Heart left ventricle (tissue), 16 donors: ENCODE results near the gene UACA. TPM values are rescaled to one million over a fixed set of nuclear protein-coding genes. Genes with fewer than 3 reads are reported as not detected.
"Not testable (repeated sequence)": the region's sequence is repeated elsewhere in the genome, so short reads cannot be mapped to it uniquely, and the experiment has no call there.

Source experiments
- ATAC-seq, 4 donors: fragments of 200-7000 bp; cut with Tn5 transposase; one replicate each; pipeline ENCODE4 v1.9.1; 2020 to 2022; ENCODE audit warnings: moderate library complexity in 4 of 4, mild to moderate bottlenecking in 3 of 4, moderate number of reproducible peaks in 1 of 4
- DNase-seq, 5 donors: peaks; one replicate each; pipeline ENCODE4 v3.0.0-alpha.2; 2020
- H3K27ac ChIP-seq, 12 donors: fragments of 200-600 bp; sonication (generic) in 4 of 12; one replicate each; pipeline versions ENCODE4 v1.5.0 to v1.8.0; 2016 to 2022; ENCODE audit warnings: mild to moderate bottlenecking in 2 of 12
- H3K27me3 ChIP-seq, 9 donors: fragments of 200-600 bp; sonication (generic) in 2 of 9; one replicate each; pipeline versions ENCODE4 v1.5.1 to v1.8.0; 2016 to 2022; ENCODE audit warnings: mild to moderate bottlenecking in 3 of 9
- H3K36me3 ChIP-seq, 9 donors: fragments of 200-600 bp; sonication (generic) in 2 of 9; one replicate each; pipeline versions ENCODE4 v1.5.0 to v1.8.0; 2018 to 2022; ENCODE audit warnings: mild to moderate bottlenecking in 2 of 9
- H3K4me1 ChIP-seq, 12 donors: fragments of 200-600 bp; sonication (generic) in 4 of 12; one replicate each; pipeline versions ENCODE4 v1.5.0 to v1.8.0; 2016 to 2022; ENCODE audit warnings: mild to moderate bottlenecking in 3 of 12
- H3K4me3 ChIP-seq, 12 donors: fragments of 200-600 bp; sonication (generic) in 4 of 12; one replicate each; pipeline versions ENCODE4 v1.5.0 to v1.8.0; 2017 to 2022; ENCODE audit warnings: mild to moderate bottlenecking in 9 of 12, moderate library complexity in 4 of 12
- H3K9me3 ChIP-seq, 12 donors: fragments of 200-600 bp; sonication (generic) in 4 of 12; one replicate each; pipeline versions ENCODE4 v1.5.0 to v1.8.0; 2016 to 2022; ENCODE audit warnings: mild to moderate bottlenecking in 1 of 12
- CTCF ChIP-seq, 12 donors: fragments of 200-600 bp; sonication (generic) in 4 of 12; IDR thresholded peaks; one replicate each; pipeline versions ENCODE4 v1.5.0 to v1.8.0; 2018 to 2022; ENCODE audit warnings: antibody characterized with exemption in 12 of 12, mild to moderate bottlenecking in 5 of 12
- POLR2A ChIP-seq, 2 donors: fragments of 450-650 bp; IDR thresholded peaks; one replicate each; pipeline ENCODE4 v1.6.1; 2017; ENCODE audit warnings: antibody characterized with exemption in 2 of 2, mild to moderate bottlenecking in 2 of 2, moderate library complexity in 2 of 2
- WGBS, 4 donors: extraction: QIAGEN DNeasy Blood & Tissue Kit in 2 of 4; methylation state at CpG; one replicate each; pipeline versions ENCODE4 v1.1.5 to v1.1.7; 2013 to 2018; 5-methylcytosine and 5-hydroxymethylcytosine counted together
- intact Hi-C, 10 donors: fragments of 100-400 bp; cut with DNase I; formaldehyde crosslinking; loops; one replicate each; pipeline versions ENCODE4 v1.11.1 to v1.14.2; 2022
- polyA plus RNA-seq, 2 donors: library from polyadenylated mRNA; stranded (reverse); fragments of 200-250 nt; gene quantifications; one replicate each; pipeline ENCODE4 v1.2.3, GENCODE V29; 2013
- total RNA-seq, 9 donors: library from RNA; depleted of rRNA in 2 of 9; stranded (reverse); fragments of >200 nt in 2 of 9; fragmentation: NEBNext Ultra II Directional in 3 of 9; extraction: Animal tissue kit (Norgen Biotek cat#: 25700) in 3 of 9; gene quantifications; one replicate each; pipeline versions ENCODE4 v1.1.0 to v1.2.4, GENCODE V29; 2016 to 2023
- donor health status: ischemic (EF 13 %, LVEDD 7.1; RV severe dilation, severe dysfunction).
- donor health status: healthy with polysubstance abuse.
- donor health status: DM: no; HTN: yes; CAD: no.
- donor health status: DM: no; HTN: no; CAD: no.
- donor health status: ischemic (EF 25% LVEDD 6.9; RV normal size, moderate dysfunction).
- donor health status: ischemic (EF 25% LVEDD 5.7; RV mildly dilated, moderate dysfunction).
- donor health status: healthy.
- donor health status: DM: yes; HTN: yes; CAD: no.
- donor health status: ischemic (EF 35%, LVEDD 5.7; RV mildly dilated, moderate dysfunction).
- donor health status: nonischemic (EF 11% LVEDD 7.7; RV severe dilation, severe dysfunction).
- donor health status: DM: yes; HTN: yes; CAD: no.
- donor health status: PGD.
- donor health status: ischemic (EF 29% LVEDD 5.4; RV normal size, mild dysfunction).
- donor health status: nonischemic (EF 23%, LVEDD 6.1; RV moderate dilation, normal function).

Gene UACA
- total and polyA plus RNA-seq, 11 donors, result 10.7 to 57.1 (median 49.0) TPM

GRCh38 chr15:70741677-70742293, 21.6 kb downstream of the UACA start:
- 38 to 58% (median 48%) methylated on average over 2 of the region's 2 CpGs for WGBS, 4 donors
- no peaks in the 10 kb centered on the region for H3K9me3 ChIP-seq
- no peak for DNase-seq
- no peak for TF ChIP-seq CTCF (IDR thresholded peaks at IDR 0.05)
- TF ChIP-seq POLR2A (IDR thresholded peaks at IDR 0.05), result no peak
- ATAC-seq, result peak in 3 of 4 donors; percentile 51 to 76 (median 59)
- peak overlapping the region; percentile 47 to 90 (median 82) for H3K27ac ChIP-seq
- no peak overlapping the region for H3K4me3 ChIP-seq
- H3K4me1 ChIP-seq, result peaks cover 6 to 77% (median 56%) of the 10 kb centered on the region in 12 donors
- H3K36me3 ChIP-seq, result no peaks in the 10 kb centered on the region
- intact Hi-C loops, result no loop called here
- no peaks in the 10 kb centered on the region for H3K27me3 ChIP-seq

- peaks cover 6 to 84% (median 56%) of the 10 kb centered on the region in 12 donors for H3K4me1 ChIP-seq
- no peaks in the 10 kb centered on the region for H3K27me3 ChIP-seq
- DNase-seq (peak in 4 of 5 donors; percentile 63 to 82 (median 72)), ATAC-seq (peak; percentile 81 to 97 (median 92))
- no peaks in the 10 kb centered on the region for H3K36me3 ChIP-seq
- TF ChIP-seq CTCF (IDR thresholded peaks at IDR 0.05), result no peak
- no peak for TF ChIP-seq POLR2A (IDR thresholded peaks at IDR 0.05)
- H3K27ac ChIP-seq, result peak overlapping the region; percentile 47 to 88 (median 81)
- H3K9me3 ChIP-seq, result no peaks in the 10 kb centered on the region
- intact Hi-C loops, result no loop called here
- WGBS, 4 donors, result 0 to 5% (median 2%) methylated on average over 1 of the region's 1 CpG
- H3K4me3 ChIP-seq, result no peak overlapping the region
Measured at GRCh38 chr15:70741107-70741531, 22.2 kb downstream of the UACA start.

- H3K9me3 ChIP-seq, DNase-seq, H3K27me3 ChIP-seq, H3K36me3 ChIP-seq, ATAC-seq, H3K4me3 ChIP-seq, intact Hi-C loops, H3K27ac ChIP-seq: not testable (repeated sequence)
- 90 to 98% (median 96%) methylated on average over 2 of the region's 3 CpGs for WGBS, 4 donors
- H3K4me1 ChIP-seq, result peaks cover 0 to 37% (median 14%) of the 10 kb centered on the region in 12 donors
Measured at GRCh38 chr15:70735040-70735439, 28.3 kb downstream of the UACA start.

GRCh38 chr15:70729164-70729563, 34.2 kb downstream of the UACA start:
- Histone ChIP-seq H3K9me3 (no peaks in the 10 kb centered on the region), H3K27ac (no peak overlapping the region), H3K4me3 (no peak overlapping the region), H3K4me1 (peaks cover 0 to 33% (median 15%) of the 10 kb centered on the region in 12 donors), H3K27me3 (no peaks in the 10 kb centered on the region), H3K36me3 (no peaks in the 10 kb centered on the region)
- intact Hi-C loops, result loop anchor here in 9 of 10 donors (10.0 kb wide), 4 partner anchors 54 to 164 kb away; no protein-coding TSS in a partner anchor
- 94 to 98% (median 97%) methylated on average over 5 of the region's 5 CpGs for WGBS, 4 donors
- ATAC-seq (no peak), DNase-seq (no peak)
- TF ChIP-seq CTCF (IDR thresholded peaks at IDR 0.05) (no peak), POLR2A (IDR thresholded peaks at IDR 0.05) (no peak)
